SK-N-SH (cell line): Measurements from ENCODE around the gene PIKFYVE. TPM values are rescaled to one million over a fixed set of nuclear protein-coding genes. Genes with fewer than 3 reads are reported as not detected.
"Not testable (repeated sequence)": the region's sequence is repeated elsewhere in the genome, so short reads cannot be mapped to it uniquely, and the experiment has no call there.

ENCODE experiments used
- CTCF ChIA-PET: fragments of 300-600, 350-600 bp; formaldehyde crosslinking; extraction: SDS; loops from one replicate; lab custom pipeline; 2021; lab: Yijun Ruan, JAX
- POLR2A ChIA-PET: fragments of 350-600 bp; sonication (Branson Sonifier 250); formaldehyde crosslinking; extraction: SDS; loops from one replicate; lab custom pipeline; 2020; ENCODE audit warnings: antibody characterized with exemption, inconsistent platforms; lab: Yijun Ruan, JAX
- DNase-seq: peaks from one replicate; pipeline ENCODE4 v3.0.0; 2012
- H2AFZ ChIP-seq: fragments of 200-600 bp; sonication (generic); 2 replicates; pipeline ENCODE4 v1.8.1; 2016; ENCODE audit warnings: antibody characterized with exemption, mild to moderate bottlenecking, low read depth
- H3F3A ChIP-seq: fragments of 200-600 bp; sonication (generic); replicated peaks from 2 replicates; pipeline ENCODE3; 2016; ENCODE audit warnings: antibody characterized with exemption, mild to moderate bottlenecking; ENCODE audit not compliant: insufficient read depth
- H3K27ac ChIP-seq, 2 experiments: fragments of 200-500 bp in 1 of 2; fragments of 200-600 bp in 1 of 2; sonication (Bioruptor generic) in 1 of 2; sonication (generic), shearing (Covaris generic) in 1 of 2; 2 replicates each; pipeline versions ENCODE4 v1.5.1 to v1.6.1; 2014 to 2016; ENCODE audit warnings: low read depth in 2 of 2, inconsistent platforms in 1 of 2, low read length in 1 of 2, mild to moderate bottlenecking in 1 of 2, mixed read lengths in 1 of 2
- H3K27me3 ChIP-seq: fragments of 200-600 bp; sonication (generic), shearing (Covaris generic); 2 replicates; pipeline ENCODE4 v1.6.1; 2016; ENCODE audit warnings: mixed run types; ENCODE audit not compliant: insufficient read depth
- H3K36me3 ChIP-seq, 2 experiments: fragments of 200-500 bp in 1 of 2; fragments of 200-600 bp in 1 of 2; sonication (Bioruptor generic) in 1 of 2; sonication (generic) in 1 of 2; replicated peaks in 1 of 2; 2 replicates each; pipeline versions ENCODE3 to v1.5.1; 2014 to 2016; ENCODE audit warnings: low read length in 1 of 2, mild to moderate bottlenecking in 1 of 2; ENCODE audit not compliant: insufficient read depth in 2 of 2, control insufficient read depth in 1 of 2
- H3K4me1 ChIP-seq, 2 experiments: fragments of 200-500 bp in 1 of 2; fragments of 200-600 bp in 1 of 2; sonication (Bioruptor generic) in 1 of 2; sonication (generic), shearing (Covaris generic) in 1 of 2; 2 replicates each; pipeline versions ENCODE4 v1.5.1 to v1.6.1; 2014 to 2016; ENCODE audit warnings: low read depth in 1 of 2, low read length in 1 of 2, mixed run types in 1 of 2; ENCODE audit not compliant: insufficient read depth in 2 of 2, control insufficient read depth in 1 of 2
- H3K4me2 ChIP-seq: fragments of 200-600 bp; sonication (generic), shearing (Covaris generic); 2 replicates; pipeline ENCODE4 v1.6.1; 2017; ENCODE audit warnings: mixed run types
- H3K4me3 ChIP-seq, 2 experiments: fragments of 200-500 bp in 1 of 2; fragments of 200-600 bp in 1 of 2; sonication (Bioruptor generic) in 1 of 2; sonication (generic), shearing (Covaris generic) in 1 of 2; 2 replicates each; pipeline versions ENCODE4 v1.5.1 to v1.8.1; 2014 to 2016; ENCODE audit warnings: low read depth in 2 of 2, inconsistent platforms in 1 of 2, low read length in 1 of 2, mild to moderate bottlenecking in 1 of 2, mixed read lengths in 1 of 2, moderate library complexity in 1 of 2
- H3K79me2 ChIP-seq: fragments of 200-600 bp; sonication (generic); 2 replicates; pipeline ENCODE4 v1.8.1; 2017; ENCODE audit warnings: mild to moderate bottlenecking; ENCODE audit not compliant: insufficient read depth
- H3K9ac ChIP-seq: fragments of 200-600 bp; sonication (generic); 2 replicates; pipeline ENCODE4 v1.6.1; 2017; ENCODE audit warnings: mixed run types
- H3K9me2 ChIP-seq: fragments of 200-600 bp; sonication (generic); 2 replicates; pipeline ENCODE4 v1.6.1; 2017; ENCODE audit warnings: mixed run types
- H3K9me3 ChIP-seq: fragments of 200-600 bp; sonication (generic); 2 replicates; pipeline ENCODE4 v1.6.1; 2017; ENCODE audit warnings: mixed run types, mild to moderate bottlenecking, moderate library complexity
- H4K20me1 ChIP-seq: fragments of 200-600 bp; sonication (generic); 2 replicates; pipeline ENCODE4 v1.6.1; 2017; ENCODE audit warnings: mild to moderate bottlenecking, mixed run types; ENCODE audit not compliant: insufficient read depth
- CTCF ChIP-seq: fragments of 200-600 bp; sonication (generic); IDR thresholded peaks from 2 replicates; pipeline ENCODE4 v1.6.1; 2017; ENCODE audit warnings: antibody characterized with exemption, mild to moderate bottlenecking, moderate library complexity
- EZH2phosphoT487 ChIP-seq: fragments of 200-600 bp; sonication (generic); IDR thresholded peaks from 2 replicates; pipeline ENCODE4 v1.6.1; 2017; ENCODE audit warnings: low read depth, mixed run types, mild to moderate bottlenecking, antibody characterized with exemption, moderate library complexity, borderline replicate concordance
- FOXM1 ChIP-seq: IDR thresholded peaks from 2 replicates; pipeline ENCODE4 v1.4.0; 2012; ENCODE audit warnings: low read depth, mild to moderate bottlenecking
- GATA2 ChIP-seq: sonication (generic); formaldehyde crosslinking; IDR thresholded peaks from 2 replicates; pipeline ENCODE4 v1.5.0; 2020; ENCODE audit warnings: mild to moderate bottlenecking, missing genetic modification reagents
- JUND ChIP-seq: IDR thresholded peaks from 2 replicates; pipeline ENCODE4 v1.4.0; 2012
- POLR2AphosphoS5 ChIP-seq: IDR thresholded peaks from 2 replicates; pipeline ENCODE4 v1.6.1; 2012; ENCODE audit warnings: low read depth, low read length
- SMC3 ChIP-seq: IDR thresholded peaks from 2 replicates; pipeline ENCODE4 v1.6.1; 2012; ENCODE audit warnings: low read depth, low read length, improper control_type of control experiment
- TAF1 ChIP-seq: IDR thresholded peaks from 2 replicates; pipeline ENCODE4 v1.6.1; 2012; ENCODE audit warnings: low read depth, mild to moderate bottlenecking, low read length, moderate library complexity, borderline replicate concordance
- TCF12 ChIP-seq: IDR thresholded peaks from 2 replicates; pipeline ENCODE4 v1.4.0; 2012
- YY1 ChIP-seq: IDR thresholded peaks from 2 replicates; pipeline ENCODE4 v1.4.0; 2012; ENCODE audit warnings: low read depth, mild to moderate bottlenecking
- WGBS: methylation state at CpG from one replicate; pipeline ENCODE4 v1.1.6; 2017; ENCODE audit warnings: low lambda C conversion rate; 5-methylcytosine and 5-hydroxymethylcytosine counted together
- polyA plus RNA-seq, 3 experiments: library from polyadenylated mRNA; depleted of rRNA; stranded (reverse); fragments of >200 nt; gene quantifications; 2 replicates each; pipeline ENCODE4 v1.2.3, GENCODE V29; 2012
- TF ChIP-seq, protein P1 (sequence below): IDR thresholded peaks from 2 replicates; pipeline ENCODE4 v1.4.0; 2012; ENCODE audit warnings: low read depth, borderline replicate concordance

PIKFYVE gene
- polyA plus RNA-seq, 1 of the 3 experiments (the other 2 are of a cell fraction) = 7.0 TPM

DNA sequence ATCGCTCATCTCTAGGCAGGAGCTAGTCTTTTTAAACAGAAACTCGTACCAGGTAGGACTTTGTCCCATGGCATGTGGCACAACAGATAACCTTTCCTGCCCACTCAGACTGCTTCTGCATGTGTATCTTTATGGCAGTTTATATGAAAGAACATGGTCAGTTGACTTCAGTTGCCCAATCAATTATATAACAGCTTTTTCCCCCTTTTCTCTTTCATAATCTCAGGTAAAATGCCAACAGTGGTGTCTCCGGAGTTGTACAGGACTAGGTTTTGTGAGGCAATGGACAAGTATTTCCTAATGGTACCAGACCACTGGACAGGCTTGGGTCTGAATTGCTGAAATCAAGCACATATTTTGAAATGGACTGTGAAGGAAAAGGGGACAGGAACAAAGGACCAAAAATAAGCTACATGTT, 88.9 kb downstream of the PIKFYVE start:
- Histone ChIP-seq H3K79me2 (no peaks in the 10 kb centered on the region), H3K4me1 (no peaks in the 10 kb centered on the region; a peak in 1 of 4 replicates), H3F3A (peaks cover 9% of the 10 kb centered on the region), H3K4me3 (no peak overlapping the region), H3K27me3 (no peaks in the 10 kb centered on the region), H2AFZ (no peak overlapping the region), H4K20me1 (no peaks in the 10 kb centered on the region), H3K9me3 (no peaks in the 10 kb centered on the region), H3K36me3 (peaks cover 63 to 70% of the 10 kb centered on the region in 2 experiments), H3K9me2 (no peaks in the 10 kb centered on the region), H3K4me2 (no peak overlapping the region), H3K27ac (no peak overlapping the region; a peak in 1 of 4 replicates), H3K9ac (no peak overlapping the region)
- TF ChIP-seq YY1 (no peak), CTCF (no peak), POLR2AphosphoS5 (no peak), JUND (no peak), FOXM1 (no peak), TCF12 (no peak), TAF1 (no peak), EZH2phosphoT487 (no peak), SMC3 (no peak), GATA2 (CRISPR knock-in tag) (no peak)
- TF ChIP-seq, protein P1, sequence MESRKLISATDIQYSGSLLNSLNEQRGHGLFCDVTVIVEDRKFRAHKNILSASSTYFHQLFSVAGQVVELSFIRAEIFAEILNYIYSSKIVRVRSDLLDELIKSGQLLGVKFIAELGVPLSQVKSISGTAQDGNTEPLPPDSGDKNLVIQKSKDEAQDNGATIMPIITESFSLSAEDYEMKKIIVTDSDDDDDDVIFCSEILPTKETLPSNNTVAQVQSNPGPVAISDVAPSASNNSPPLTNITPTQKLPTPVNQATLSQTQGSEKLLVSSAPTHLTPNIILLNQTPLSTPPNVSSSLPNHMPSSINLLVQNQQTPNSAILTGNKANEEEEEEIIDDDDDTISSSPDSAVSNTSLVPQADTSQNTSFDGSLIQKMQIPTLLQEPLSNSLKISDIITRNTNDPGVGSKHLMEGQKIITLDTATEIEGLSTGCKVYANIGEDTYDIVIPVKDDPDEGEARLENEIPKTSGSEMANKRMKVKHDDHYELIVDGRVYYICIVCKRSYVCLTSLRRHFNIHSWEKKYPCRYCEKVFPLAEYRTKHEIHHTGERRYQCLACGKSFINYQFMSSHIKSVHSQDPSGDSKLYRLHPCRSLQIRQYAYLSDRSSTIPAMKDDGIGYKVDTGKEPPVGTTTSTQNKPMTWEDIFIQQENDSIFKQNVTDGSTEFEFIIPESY = no peak
- DNase-seq = no peak
- 100% methylated on average over 3 of the region's 3 CpGs for WGBS
- ChIA-PET CTCF (interaction anchor here (0.8 to 1.5 kb wide), 2 partner anchors 19 to 180 kb away, joined by 3 to 4 read pairs; no protein-coding TSS in a partner anchor), POLR2A (no interaction called here)

DNA sequence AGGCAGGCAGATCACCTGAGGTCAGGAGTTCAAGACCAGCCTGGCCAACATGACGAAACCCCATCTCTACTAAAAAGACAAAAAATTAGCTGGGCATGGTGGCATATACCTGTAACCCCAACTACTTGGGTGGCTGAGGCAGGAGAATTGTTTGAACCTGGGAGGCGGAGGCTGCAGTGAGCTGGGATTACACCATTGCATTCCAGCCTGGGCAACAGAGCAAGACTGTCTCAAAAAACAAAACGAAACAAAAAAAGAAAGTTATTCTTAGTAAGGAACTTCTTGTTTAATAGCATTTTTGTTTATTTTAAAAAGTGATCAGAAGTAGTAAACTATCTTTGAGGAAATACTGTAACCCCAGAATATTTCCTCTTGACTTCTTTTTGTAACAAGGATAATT, 90.4 kb downstream of the PIKFYVE start:
- peaks cover 0 to 11% of the 10 kb centered on the region in 2 experiments; a peak in 2 of 4 replicates for H3K4me1 ChIP-seq
- CTCF ChIA-PET = interaction anchor here (1.5 kb wide), 1 partner anchor 182 kb away, joined by 3 read pairs; no protein-coding TSS in a partner anchor
- H3K9me3 ChIP-seq, DNase-seq, H3K27me3 ChIP-seq, H3K9ac ChIP-seq, H4K20me1 ChIP-seq, H3K27ac ChIP-seq, POLR2A ChIA-PET, H3K9me2 ChIP-seq, H3K4me3 ChIP-seq, H3K79me2 ChIP-seq, H3F3A ChIP-seq, H2AFZ ChIP-seq, H3K4me2 ChIP-seq: not testable (repeated sequence)
- peaks cover 50 to 57% of the 10 kb centered on the region in 2 experiments for H3K36me3 ChIP-seq
- WGBS = 67% methylated on average over 3 of the region's 3 CpGs
